HG02938 (cell line): Measurements from ENCODE around the gene ADCY3.
"Not testable (repeated sequence)": the region's sequence is repeated elsewhere in the genome, so short reads cannot be mapped to it uniquely, and the experiment has no call there.

Source experiments
- ATAC-seq: cut with Tn5 transposase; IDR thresholded peaks from one replicate; pipeline ENCODE4 v1.9.1; 2021; ENCODE audit warnings: mild to moderate bottlenecking, moderate library complexity; ENCODE audit not compliant: unreplicated experiment

Gene ADCY3

GRCh38 chr2:24852026-24852425 is 68.0 kb downstream of the ADCY3 start:
- ATAC-seq: no peak

DNA sequence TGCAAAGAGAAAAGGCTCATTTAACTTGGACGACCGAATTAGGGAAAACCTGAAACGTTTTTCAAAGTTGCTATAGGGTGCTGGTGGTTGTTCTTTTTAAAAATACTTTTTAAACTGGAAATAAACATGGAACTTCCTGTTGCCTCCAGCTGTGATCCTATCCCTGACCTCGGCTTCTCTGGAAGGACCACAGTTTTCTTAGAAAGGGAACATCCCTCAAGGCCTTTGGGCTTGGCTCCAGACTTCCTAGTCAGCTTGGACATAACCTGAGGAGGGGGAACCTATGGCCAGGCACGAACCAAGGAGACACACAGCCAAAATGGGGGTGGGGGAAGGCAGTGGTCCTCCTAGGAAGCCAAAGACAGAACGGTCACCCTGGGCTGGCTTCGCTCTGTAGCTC is 69.1 kb downstream of the ADCY3 start:
- ATAC-seq: no peak

GRCh38 chr2:24845691-24846090 is 74.3 kb downstream of the ADCY3 start:
- ATAC-seq: no peak

- no peak for ATAC-seq
These were observed 75.9 kb downstream of the ADCY3 start for GRCh38 chr2:24844023-24844685.

DNA sequence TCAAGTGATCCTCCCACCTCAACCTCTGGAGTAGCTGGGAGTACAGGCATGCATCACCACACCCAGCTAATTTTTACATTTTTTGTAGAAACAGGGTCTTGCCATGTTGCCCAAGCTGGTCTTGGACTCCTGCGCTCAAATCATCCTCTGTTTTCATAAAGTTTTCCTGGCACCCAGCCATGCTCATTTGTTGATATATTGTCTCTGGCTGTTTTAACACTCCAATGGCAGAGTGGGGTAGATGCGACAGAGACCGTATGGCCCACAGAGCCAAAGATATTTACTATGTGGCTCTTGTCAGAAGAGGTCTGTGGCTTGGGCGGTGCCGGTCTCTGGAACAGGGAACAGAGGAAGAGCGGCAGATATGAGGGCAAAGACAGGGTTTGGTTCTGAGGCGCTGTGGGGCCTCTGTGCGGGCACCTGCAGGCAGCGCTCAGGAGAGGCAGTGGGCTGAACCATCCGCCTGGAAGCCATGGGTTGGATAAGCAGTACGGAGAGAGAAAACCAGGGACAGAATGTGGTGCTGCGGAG is 76.6 kb downstream of the ADCY3 start:
- no peak for ATAC-seq

DNA sequence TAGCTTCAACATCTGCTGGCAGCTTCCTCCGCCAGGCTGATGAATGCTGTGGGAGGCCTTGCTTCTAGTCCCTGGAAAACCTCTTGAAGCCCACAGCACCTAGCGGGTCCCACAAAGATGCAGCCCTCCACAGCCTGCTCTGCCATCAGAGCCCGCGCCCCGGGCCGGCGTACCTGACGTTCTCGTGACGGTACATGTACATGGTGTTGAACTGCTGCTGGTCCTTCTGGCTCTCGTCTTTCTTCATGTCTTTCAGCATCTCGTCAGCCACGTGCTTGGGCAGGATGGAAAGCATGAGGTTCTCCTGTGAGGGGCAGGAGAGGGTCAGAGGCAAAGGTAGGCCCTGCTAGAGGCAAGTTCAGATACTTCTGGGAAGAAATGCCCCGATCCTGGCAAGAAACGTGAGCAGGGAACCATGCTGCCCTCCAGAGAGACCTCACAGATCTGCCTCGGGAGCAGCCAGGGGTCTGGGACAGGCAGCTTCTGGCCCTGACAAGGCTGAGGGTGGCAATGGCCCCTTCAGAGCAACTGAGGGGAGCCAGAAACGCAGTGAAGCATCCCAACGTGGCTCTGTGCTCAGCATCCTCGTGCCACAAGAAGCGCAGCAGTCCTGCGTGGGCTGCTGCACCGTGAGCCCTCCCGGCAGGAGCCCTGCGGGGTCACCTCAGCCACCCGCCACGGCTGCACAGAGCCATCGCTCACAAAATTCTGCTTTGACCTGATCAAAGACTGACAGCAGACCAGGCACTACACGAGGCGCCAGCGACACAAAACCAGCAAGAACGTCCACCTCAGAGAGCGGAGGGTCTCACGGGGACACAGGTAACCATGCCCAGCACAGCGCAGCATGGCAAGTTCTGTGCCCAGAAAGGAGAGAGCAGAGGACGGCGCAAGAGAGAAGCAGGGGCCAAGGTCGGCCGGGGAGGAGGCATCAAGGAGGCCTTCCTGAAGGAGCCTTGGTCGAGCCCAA is 77.7 kb downstream of the ADCY3 start:
- no peak for ATAC-seq

DNA sequence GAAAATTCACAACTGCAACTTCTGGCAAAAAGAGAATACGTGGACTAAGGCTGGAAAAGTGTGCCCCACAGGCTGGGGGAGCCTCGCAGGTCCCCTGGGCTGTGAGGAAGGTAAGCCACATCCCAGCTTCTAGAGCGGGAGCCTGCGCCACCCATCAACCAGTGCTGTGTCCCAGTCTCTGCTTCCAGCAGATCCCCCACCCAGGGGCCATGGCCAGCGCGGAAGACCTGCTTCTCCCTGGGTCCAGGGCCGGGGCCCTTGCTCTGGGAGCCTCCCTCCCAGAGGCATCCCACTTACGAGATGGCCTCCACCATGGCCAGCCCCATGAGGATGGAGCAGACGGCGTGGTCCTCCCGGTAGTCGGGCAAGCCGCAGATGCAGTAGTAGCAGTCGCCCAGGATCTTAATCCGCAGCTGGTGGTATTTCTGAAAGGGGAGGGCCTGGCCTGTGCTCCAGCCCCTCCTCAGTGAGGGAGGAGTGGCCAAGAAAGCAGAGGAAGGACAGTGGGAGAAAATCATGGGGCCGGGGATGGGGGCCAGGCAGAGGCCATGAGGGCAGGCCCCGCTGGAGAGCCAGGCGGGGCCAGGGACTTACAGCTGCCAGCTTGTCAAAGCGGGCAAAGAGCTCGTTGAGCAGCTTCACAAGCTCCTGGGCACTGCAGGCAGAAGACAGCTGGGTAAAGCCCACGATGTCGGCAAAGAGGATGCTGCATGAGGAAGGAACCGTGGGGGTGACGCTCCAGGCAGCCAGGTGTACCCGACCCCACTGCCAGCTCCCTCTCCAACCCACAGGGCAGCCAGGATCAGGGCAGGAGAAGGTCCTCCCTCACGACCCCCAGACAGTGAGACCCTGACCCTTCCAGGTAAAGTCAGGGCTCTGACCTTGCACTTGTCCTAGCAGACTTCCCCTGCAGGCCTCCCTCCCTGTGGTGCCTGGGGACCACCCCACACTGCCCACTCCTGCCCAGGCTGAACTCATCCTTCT is 78.8 kb downstream of the ADCY3 start:
- no peak for ATAC-seq

DNA sequence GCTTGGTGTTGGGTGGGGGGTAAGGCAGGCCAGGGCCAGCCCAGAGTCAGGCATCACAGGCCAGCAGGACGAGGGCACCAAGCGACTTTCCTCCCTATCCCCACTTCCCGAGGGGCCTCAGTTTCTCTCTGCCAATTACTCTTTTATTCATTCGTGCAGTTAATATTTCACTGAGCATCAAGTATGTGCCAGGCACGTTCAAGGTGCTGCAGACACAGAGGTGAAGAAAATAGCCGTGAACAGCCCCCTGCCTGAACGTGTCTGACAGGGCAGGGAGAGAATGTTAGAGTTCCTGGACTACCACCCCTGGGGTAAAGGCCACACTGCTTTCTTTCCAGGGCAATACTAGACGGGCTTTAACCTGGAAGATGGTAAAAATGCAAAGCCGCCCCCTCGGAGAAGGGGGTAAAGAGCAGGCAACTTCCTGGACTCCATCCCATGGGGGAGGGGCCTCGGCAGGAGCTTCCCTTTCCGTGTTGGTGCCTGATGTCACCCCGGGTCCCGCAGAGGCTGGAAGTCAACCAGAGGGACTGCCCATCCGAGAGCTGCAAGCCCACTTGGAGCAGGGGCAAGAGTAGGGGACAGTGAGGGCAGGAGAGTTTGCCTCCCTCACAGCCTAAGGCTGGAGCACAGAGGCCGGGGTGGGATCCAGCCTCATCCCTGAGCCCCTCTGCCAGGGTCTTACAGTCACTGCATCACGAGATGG is 79.7 kb downstream of the ADCY3 start:
- ATAC-seq: no peak

GRCh38 chr2:24839729-24840128 is 80.3 kb downstream of the ADCY3 start:
- no peak for ATAC-seq

DNA sequence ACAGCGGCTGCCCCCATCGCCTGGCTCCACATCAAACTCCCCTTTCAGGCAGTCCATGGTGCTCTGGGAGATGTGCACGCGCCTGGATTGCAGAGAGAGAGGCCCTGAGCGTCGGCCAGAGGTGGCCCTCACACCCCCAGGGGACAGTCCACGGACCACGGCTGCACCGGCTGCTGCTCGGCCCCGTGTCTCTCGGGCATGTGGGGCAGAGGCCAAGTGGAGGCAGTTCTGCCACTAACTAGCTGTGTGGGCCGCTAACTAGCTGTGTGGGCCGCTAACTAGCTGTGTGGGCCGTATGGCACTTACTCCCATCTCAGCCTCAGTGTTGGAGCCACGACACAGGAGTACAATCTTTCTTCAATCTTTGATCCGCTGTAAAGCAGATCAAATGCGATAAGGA is 81.5 kb downstream of the ADCY3 start:
- no peak for ATAC-seq

DNA sequence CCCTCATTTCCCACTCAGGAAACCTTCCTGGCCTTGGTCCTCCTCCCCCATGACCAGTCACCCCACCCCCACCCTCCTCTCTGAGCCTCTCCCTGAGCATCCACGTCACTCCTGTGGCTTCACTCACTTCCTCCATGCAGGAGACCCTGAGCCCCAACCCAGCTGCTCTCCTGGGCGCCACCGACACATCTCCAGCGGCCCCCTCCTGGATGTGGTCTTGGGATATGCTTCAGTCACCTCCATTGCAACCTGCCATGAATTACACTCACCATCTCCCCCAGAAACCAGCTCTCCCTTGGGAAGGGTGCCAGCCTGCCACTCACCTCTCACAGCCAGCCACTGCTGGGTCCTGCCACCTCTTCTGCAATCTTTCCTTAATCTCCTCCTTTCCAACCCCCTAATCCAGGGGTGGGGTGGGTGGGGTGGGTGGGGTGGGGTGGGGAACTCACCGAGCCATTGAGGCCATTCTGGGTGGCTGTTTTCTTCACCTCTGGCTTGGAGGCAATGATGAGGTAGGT is 82.0 kb downstream of the ADCY3 start:
- ATAC-seq: no peak

DNA sequence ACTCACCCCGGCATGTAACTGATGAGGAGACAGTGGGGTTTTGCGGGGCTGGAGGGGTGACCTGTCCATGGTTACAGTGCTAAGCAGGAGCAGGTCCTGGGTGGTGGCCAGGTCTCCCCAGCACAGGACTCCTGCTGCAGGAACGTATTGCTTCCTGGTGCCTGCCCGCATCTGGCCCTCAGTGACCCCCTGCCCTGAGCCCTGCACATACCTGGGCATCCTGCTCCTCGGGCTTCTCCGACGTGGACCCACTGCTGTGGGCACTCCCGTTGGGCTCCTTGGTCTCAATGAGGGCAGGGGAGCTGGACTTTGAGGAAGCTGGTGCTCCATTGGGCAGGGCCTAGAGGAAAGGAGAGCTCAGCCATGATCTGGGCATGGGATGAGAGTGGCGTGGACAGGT is 83.3 kb downstream of the ADCY3 start:
- no peak for ATAC-seq

- ATAC-seq: no peak
These were observed 83.8 kb downstream of the ADCY3 start for GRCh38 chr2:24836206-24836605.

DNA sequence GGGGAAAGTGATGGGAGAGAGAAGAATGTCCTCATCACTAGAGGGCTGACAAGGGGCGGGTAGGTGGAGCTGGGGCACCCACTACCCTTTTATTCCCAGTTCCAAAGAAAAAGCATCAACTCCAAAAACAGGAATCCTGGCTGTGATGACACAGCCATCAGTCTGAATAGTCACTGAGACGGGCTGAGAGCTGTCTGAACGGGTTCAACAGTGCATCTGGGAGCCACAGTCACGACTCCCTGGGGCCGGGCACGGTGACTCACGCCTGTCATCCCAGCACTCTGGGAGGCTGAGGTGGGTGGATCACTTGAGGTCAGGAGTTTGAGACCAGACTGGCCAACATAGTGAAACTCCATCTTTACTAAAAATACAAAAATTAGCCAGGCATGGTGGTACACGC is 84.6 kb downstream of the ADCY3 start:
- not testable (repeated sequence) for ATAC-seq

DNA sequence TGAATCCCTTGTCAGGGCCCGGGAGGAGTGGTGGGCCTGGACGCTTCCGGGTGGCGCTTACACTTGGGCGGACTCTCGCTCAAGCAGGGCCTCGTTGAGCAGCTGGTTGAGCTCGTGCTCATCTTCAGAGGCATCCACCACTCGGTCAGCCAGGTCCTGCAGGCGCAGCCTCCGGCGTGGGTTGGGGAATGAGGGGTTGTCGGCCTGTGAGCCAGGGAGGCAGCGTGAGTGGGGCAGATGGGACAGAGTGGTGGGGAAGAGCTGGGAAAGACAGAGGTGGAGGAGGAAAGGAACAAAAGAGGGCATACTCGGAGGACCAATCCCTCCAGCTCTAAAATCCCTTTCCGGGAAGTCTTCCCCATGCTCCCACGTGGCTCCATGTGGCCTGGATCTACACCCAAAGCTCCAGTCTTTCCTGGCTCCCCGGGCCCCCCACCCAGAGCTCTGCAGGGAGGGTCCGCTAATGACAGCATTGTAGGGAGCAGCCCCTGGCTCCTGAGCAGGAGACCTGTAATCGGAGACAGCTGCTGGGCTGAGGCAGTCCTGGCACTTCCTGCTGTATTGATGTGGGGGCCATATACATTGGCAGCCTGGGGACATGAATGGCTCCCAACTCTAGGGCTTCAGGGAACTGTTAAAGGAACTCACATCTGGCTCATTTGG is 85.2 kb downstream of the ADCY3 start:
- ATAC-seq: no peak

DNA sequence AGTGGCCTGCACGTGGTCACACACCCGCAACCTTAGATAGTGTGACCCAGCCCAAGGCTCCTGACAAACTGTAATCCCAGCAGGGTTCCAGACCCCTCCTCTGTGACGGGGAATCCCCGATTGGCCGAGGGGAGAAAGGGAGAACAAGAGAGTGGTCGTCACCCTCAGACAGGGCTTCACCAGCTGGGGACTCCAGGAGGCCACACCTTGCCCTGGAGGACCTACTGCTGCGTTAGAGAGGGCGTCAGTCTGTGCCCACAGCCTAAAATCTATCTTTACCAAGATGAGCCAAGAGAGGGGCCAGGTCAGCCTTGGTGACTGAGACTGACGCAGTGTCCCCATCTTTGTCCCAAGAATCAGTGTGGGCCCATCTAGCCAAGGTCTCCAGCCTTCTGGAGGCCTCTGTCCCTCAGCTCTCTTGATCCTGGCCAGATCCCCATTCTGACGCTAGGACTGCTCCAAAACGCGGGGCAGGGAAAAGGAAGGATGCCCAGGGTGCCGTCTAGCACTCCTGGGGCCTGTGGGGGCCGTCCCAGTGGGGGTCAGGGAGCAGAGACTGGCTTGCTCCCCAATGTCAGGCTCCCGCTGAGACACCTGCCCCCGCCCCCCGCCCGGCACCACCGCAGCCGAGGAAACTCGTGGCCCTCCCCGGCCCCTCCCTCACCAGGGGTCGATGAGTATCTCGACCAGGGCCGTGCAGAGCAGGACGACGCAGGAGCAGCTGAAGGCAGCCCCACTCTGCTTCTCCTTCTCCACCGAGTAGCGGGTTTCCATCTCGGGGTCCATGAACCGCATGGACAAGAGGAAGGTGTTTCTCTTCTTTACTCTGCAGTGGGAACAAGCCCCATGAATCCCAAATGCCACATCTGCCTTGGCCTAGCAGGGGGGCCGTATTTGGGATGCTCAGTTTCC is 86.0 kb downstream of the ADCY3 start:
- no peak for ATAC-seq

DNA sequence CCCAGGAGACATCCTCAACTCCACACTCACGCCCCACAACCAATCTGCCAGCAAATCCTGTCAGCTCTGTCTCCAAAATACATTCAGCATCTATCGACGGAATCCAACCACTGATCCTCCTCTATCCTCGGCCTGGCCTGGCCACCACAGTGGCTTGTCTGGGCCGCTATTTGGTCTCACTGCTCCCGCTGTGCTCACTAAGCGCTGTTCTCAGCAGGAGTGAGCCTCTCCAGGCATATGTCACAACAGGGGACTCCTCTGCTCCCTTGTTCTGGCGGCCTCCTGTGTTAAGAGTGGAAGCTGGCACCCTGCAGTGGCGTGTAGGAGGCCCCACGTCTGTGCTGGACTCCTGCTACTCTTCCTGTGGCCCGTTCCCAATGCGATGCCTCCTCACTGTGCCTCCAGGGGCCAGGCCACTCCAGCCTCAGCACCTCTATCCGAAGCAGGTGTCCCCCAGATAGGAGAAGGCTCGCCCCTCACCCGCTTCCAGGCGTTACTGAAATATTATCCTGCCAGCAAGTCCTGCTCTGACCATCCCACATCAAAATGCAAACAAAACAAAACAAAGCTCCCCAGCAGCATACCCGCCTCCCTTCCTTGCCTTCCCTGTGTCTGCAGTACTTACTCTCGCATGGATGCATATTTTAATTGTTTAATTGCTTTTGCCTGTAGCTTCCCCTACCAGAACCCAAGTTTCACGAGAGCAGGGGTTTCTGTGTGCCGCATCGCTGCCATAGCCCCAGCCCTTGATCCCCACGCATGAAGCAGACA is 86.9 kb downstream of the ADCY3 start:
- no peak for ATAC-seq

- ATAC-seq: no peak
These were observed 87.5 kb downstream of the ADCY3 start for GRCh38 chr2:24832521-24832920.
